ENCODE results near the gene RFFL.
A peak's percentile ranks its signal among the peaks of the same experiment; 100 is the strongest.
"Not testable (repeated sequence)": the region's sequence is repeated elsewhere in the genome, so short reads cannot be mapped to it uniquely, and the experiment has no call there.

The RFFL gene

GRCh38 chr17:35063514-35064223 lies at the start of gene RFFL:
TSS of gene RFFL (minus strand) at chr17:35063707. CDS start at chr17:35026553, 37,154 bp downstream.
- peak; percentile 80 for DNase-seq

GRCh38 chr17:35110791-35111190 lies 47.3 kb upstream of the RFFL start:
- DNase-seq = not testable (repeated sequence)

- DNase-seq = no peak
These were observed 41.4 kb upstream of the RFFL start for GRCh38 chr17:35104844-35105450.

GRCh38 chr17:35103271-35103670 lies 39.8 kb upstream of the RFFL start:
- DNase-seq = no peak

- no peak for DNase-seq
These were observed 38.2 kb upstream of the RFFL start for GRCh38 chr17:35101725-35102124.

- DNase-seq = no peak
These were observed 37.5 kb upstream of the RFFL start for GRCh38 chr17:35101036-35101435.

- no peak for DNase-seq
These were observed 36.4 kb upstream of the RFFL start for GRCh38 chr17:35099908-35100307.

GRCh38 chr17:35097776-35098175 lies 34.3 kb upstream of the RFFL start:
- DNase-seq = no peak

GRCh38 chr17:35095741-35096140 lies 32.2 kb upstream of the RFFL start:
- DNase-seq = no peak

GRCh38 chr17:35094902-35095301 lies 31.4 kb upstream of the RFFL start:
- no peak for DNase-seq

- not testable (repeated sequence) for DNase-seq
These were observed 27.2 kb upstream of the RFFL start for GRCh38 chr17:35090707-35091106.

- DNase-seq = no peak
These were observed 26.2 kb upstream of the RFFL start for GRCh38 chr17:35089586-35090296.

GRCh38 chr17:35088881-35089585 lies 25.5 kb upstream of the RFFL start:
- peak; percentile 69 for DNase-seq

- DNase-seq = no peak
These were observed 24.9 kb upstream of the RFFL start for GRCh38 chr17:35088356-35088880.

- DNase-seq = no peak
These were observed 24.3 kb upstream of the RFFL start for GRCh38 chr17:35087731-35088355.

- DNase-seq = no peak
These were observed 23.5 kb upstream of the RFFL start for GRCh38 chr17:35086931-35087573.

GRCh38 chr17:35086164-35086563 lies 22.7 kb upstream of the RFFL start:
- no peak for DNase-seq

GRCh38 chr17:35084987-35085386 lies 21.5 kb upstream of the RFFL start:
- DNase-seq = no peak

- DNase-seq = no peak
These were observed 19.6 kb upstream of the RFFL start for GRCh38 chr17:35083071-35083470.

- no peak for DNase-seq
These were observed 18.7 kb upstream of the RFFL start for GRCh38 chr17:35082073-35082657.

- DNase-seq = no peak
These were observed 18.1 kb upstream of the RFFL start for GRCh38 chr17:35081638-35082037.

- no peak for DNase-seq
These were observed 17.0 kb upstream of the RFFL start for GRCh38 chr17:35080536-35080935.
